Measurements from ENCODE around the gene HOXB5. TPM values are rescaled to one million over a fixed set of nuclear protein-coding genes. Genes with fewer than 3 reads are reported as not detected.

The HOXB5 gene
- polyA plus RNA-seq, 1 experiment: not detected

GRCh38 chr17:48566717-48567116 is 26.9 kb downstream of the HOXB5 start:
- DNase-seq (ENCODE audit: low read depth): no peak
- POLR2A ChIA-PET: no interaction called here
- CTCF ChIA-PET: interaction anchor here (0.5 to 1.3 kb wide), 2 partner anchors 220 to 424 kb away, joined by 3 read pairs; no protein-coding TSS in a partner anchor
- H3K27me3 ChIP-seq (ENCODE audit: control insufficient read depth, insufficient read depth, low read length): peaks cover 76% of the 10 kb centered on the region
- no peaks in the 10 kb centered on the region for H3K36me3 ChIP-seq (ENCODE audit: control insufficient read depth, insufficient read depth, low read length)
- no peak for TF ChIP-seq CTCF (IDR thresholded peaks at IDR 0.05; ENCODE audit: insufficient read depth, low read depth, low read length)
- no peak overlapping the region for H3K4me3 ChIP-seq (ENCODE audit: low read depth, low read length)

GRCh38 chr17:48565925-48566710 is 27.5 kb downstream of the HOXB5 start:
- TF ChIP-seq CTCF (IDR thresholded peaks at IDR 0.05; ENCODE audit: insufficient read depth, low read depth, low read length): no peak
- Histone ChIP-seq H3K27me3 (ENCODE audit: control insufficient read depth, insufficient read depth, low read length) (peaks cover 74% of the 10 kb centered on the region), H3K4me3 (ENCODE audit: low read depth, low read length) (no peak overlapping the region), H3K36me3 (ENCODE audit: control insufficient read depth, insufficient read depth, low read length) (no peaks in the 10 kb centered on the region)
- ChIA-PET CTCF (interaction anchor here (0.5 to 1.3 kb wide), 2 partner anchors 219 to 424 kb away, joined by 3 read pairs; no protein-coding TSS in a partner anchor), POLR2A (no interaction called here)
- no peak for DNase-seq (ENCODE audit: low read depth)

- CTCF ChIA-PET: interaction anchor here (1.5 kb wide), 1 partner anchor 72 kb away, joined by 4 read pairs; no protein-coding TSS in a partner anchor
Measured at GRCh38 chr17:48565022-48565554, 28.5 kb downstream of the HOXB5 start.

GRCh38 chr17:48564188-48565021 is 29.2 kb downstream of the HOXB5 start:
- Histone ChIP-seq H3K27me3 (ENCODE audit: control insufficient read depth, insufficient read depth, low read length) (peaks cover 63% of the 10 kb centered on the region), H3K4me3 (ENCODE audit: low read depth, low read length) (no peak overlapping the region), H3K36me3 (ENCODE audit: control insufficient read depth, insufficient read depth, low read length) (no peaks in the 10 kb centered on the region)
- no peak for TF ChIP-seq CTCF (IDR thresholded peaks at IDR 0.05; ENCODE audit: insufficient read depth, low read depth, low read length)
- CTCF ChIA-PET: interaction anchor here (1.5 kb wide), 1 partner anchor 72 kb away, joined by 4 read pairs; no protein-coding TSS in a partner anchor
- DNase-seq (ENCODE audit: low read depth): no peak
- POLR2A ChIA-PET: no interaction called here

More at GRCh38 chr17:48565022-48565554, 28.5 kb downstream of the HOXB5 start:
- POLR2A ChIA-PET: no interaction called here
- Histone ChIP-seq H3K4me3 (ENCODE audit: low read depth, low read length) (no peak overlapping the region), H3K27me3 (ENCODE audit: control insufficient read depth, insufficient read depth, low read length) (peaks cover 66% of the 10 kb centered on the region), H3K36me3 (ENCODE audit: control insufficient read depth, insufficient read depth, low read length) (no peaks in the 10 kb centered on the region)
- no peak for TF ChIP-seq CTCF (IDR thresholded peaks at IDR 0.05; ENCODE audit: insufficient read depth, low read depth, low read length)
- no peak for DNase-seq (ENCODE audit: low read depth)

- Histone ChIP-seq H3K27me3 (ENCODE audit: control insufficient read depth, insufficient read depth, low read length) (peaks cover 60% of the 10 kb centered on the region), H3K36me3 (ENCODE audit: control insufficient read depth, insufficient read depth, low read length) (no peaks in the 10 kb centered on the region), H3K4me3 (ENCODE audit: low read depth, low read length) (no peak overlapping the region)
- CTCF ChIA-PET: interaction anchor here (1.5 kb wide), 1 partner anchor 71 kb away, joined by 4 read pairs; no protein-coding TSS in a partner anchor
- TF ChIP-seq CTCF (IDR thresholded peaks at IDR 0.05; ENCODE audit: insufficient read depth, low read depth, low read length): no peak
- POLR2A ChIA-PET: no interaction called here
- no peak for DNase-seq (ENCODE audit: low read depth)
Measured at GRCh38 chr17:48563867-48564187, 29.8 kb downstream of the HOXB5 start.
